IMR-90 (cell line): ENCODE measurements around the gene GSG1L. TPM values are rescaled to one million over a fixed set of nuclear protein-coding genes. Genes with fewer than 3 reads are reported as not detected.

Experiments used
- ATAC-seq: fragments of 200-7000 bp; cut with Tn5 transposase; 2 replicates; pipeline ENCODE4 v1.9.1; 2020; ENCODE audit warnings: low read depth, mild to moderate bottlenecking, moderate library complexity
- BruUV-seq: library from RNA; stranded (reverse); fragments of 400-500 nt; replicated peaks from 2 replicates; lab custom pipeline; 2021; lab: Mats Ljungman, UMichigan
- CTCF ChIA-PET: fragments of 300-600 bp; formaldehyde crosslinking; extraction: SDS; loops from one replicate; lab custom pipeline; 2021; ENCODE audit warnings: antibody characterized with exemption; lab: Yijun Ruan, JAX
- POLR2A ChIA-PET: fragments of 300-600 bp; sonication (Branson Sonifier 250); formaldehyde crosslinking; loops from one replicate; lab custom pipeline; 2022; ENCODE audit warnings: antibody characterized with exemption; ENCODE audit not compliant: unreplicated experiment; lab: Charles Lee
- DNase-seq: peaks from one replicate; pipeline ENCODE4 v3.0.0; 2013
- H2AFZ ChIP-seq: replicated peaks from 2 replicates; pipeline ENCODE3; 2013; ENCODE audit warnings: low read length, mild to moderate bottlenecking; ENCODE audit not compliant: poor library complexity
- H2AK5ac ChIP-seq: 2 replicates; pipeline ENCODE4 v1.6.1; 2013; ENCODE audit warnings: low read depth, low read length, inconsistent platforms
- H2AK9ac ChIP-seq: replicated peaks from 2 replicates; pipeline ENCODE3; 2013; ENCODE audit warnings: mild to moderate bottlenecking, low read depth, low read length, moderate library complexity; ENCODE audit not compliant: poor library complexity
- H2BK120ac ChIP-seq: 2 replicates; pipeline ENCODE4 v1.6.1; 2013; ENCODE audit warnings: low read depth, low read length, inconsistent platforms
- H2BK15ac ChIP-seq: 3 replicates; pipeline ENCODE4 v1.6.1; 2013; ENCODE audit warnings: low read depth, low read length, inconsistent platforms
- H2BK20ac ChIP-seq: 2 replicates; pipeline ENCODE4 v1.6.1; 2013; ENCODE audit warnings: low read depth, mild to moderate bottlenecking, inconsistent platforms, low read length, moderate library complexity
- H2BK5ac ChIP-seq: 2 replicates; pipeline ENCODE4 v1.6.1; 2013; ENCODE audit warnings: mild to moderate bottlenecking, low read depth, low read length, inconsistent platforms; ENCODE audit not compliant: poor library complexity, severe bottlenecking
- H3K14ac ChIP-seq: replicated peaks from 2 replicates; pipeline ENCODE4 v1.6.1; 2013; ENCODE audit warnings: low read depth, low read length, inconsistent platforms
- H3K18ac ChIP-seq: 2 replicates; pipeline ENCODE4 v1.6.1; 2013; ENCODE audit warnings: low read depth, low read length, control low read depth
- H3K23ac ChIP-seq: 2 replicates; pipeline ENCODE4 v1.6.1; 2013; ENCODE audit warnings: low read depth, low read length, inconsistent platforms
- H3K27ac ChIP-seq: 2 replicates; pipeline ENCODE4 v1.5.1; 2013; ENCODE audit warnings: mild to moderate bottlenecking, control low read depth, low read length; ENCODE audit not compliant: insufficient read depth
- H3K27me3 ChIP-seq: 2 replicates; pipeline ENCODE4 v1.6.1; 2013; ENCODE audit warnings: low read length; ENCODE audit not compliant: control insufficient read depth, insufficient read depth
- H3K36me3 ChIP-seq: 2 replicates; pipeline ENCODE4 v1.6.1; 2013; ENCODE audit warnings: low read length, mixed read lengths; ENCODE audit not compliant: control insufficient read depth, insufficient read depth
- H3K4ac ChIP-seq: 2 replicates; pipeline ENCODE4 v1.6.1; 2013; ENCODE audit warnings: low read depth, low read length, inconsistent platforms
- H3K4me1 ChIP-seq: 2 replicates; pipeline ENCODE4 v1.6.1; 2013; ENCODE audit warnings: low read length, mixed read lengths; ENCODE audit not compliant: control insufficient read depth, insufficient read depth
- H3K4me2 ChIP-seq: 2 replicates; pipeline ENCODE4 v1.6.1; 2013; ENCODE audit warnings: low read depth, mild to moderate bottlenecking, control low read depth, low read length, moderate library complexity
- H3K4me3 ChIP-seq: 2 replicates; pipeline ENCODE4 v1.5.1; 2013; ENCODE audit warnings: low read depth, mild to moderate bottlenecking, control low read depth, low read length, moderate library complexity; ENCODE audit not compliant: insufficient read depth
- H3K56ac ChIP-seq: 2 replicates; pipeline ENCODE4 v1.6.1; 2013; ENCODE audit warnings: low read length, inconsistent platforms; ENCODE audit not compliant: insufficient read depth; ENCODE audit errors: extremely low read depth
- H3K79me1 ChIP-seq, 2 experiments: 2 replicates each; pipeline ENCODE4 v1.6.1; 2013; ENCODE audit warnings: low read length in 2 of 2, inconsistent platforms in 1 of 2, low read depth in 1 of 2
- H3K9ac ChIP-seq: 2 replicates; pipeline ENCODE4 v1.6.1; 2013; ENCODE audit warnings: low read depth, low read length, control low read depth
- H3K9me1 ChIP-seq: 2 replicates; pipeline ENCODE4 v1.6.1; 2013; ENCODE audit warnings: low read length, inconsistent platforms; ENCODE audit not compliant: insufficient read depth
- H3K9me3 ChIP-seq: 2 replicates; pipeline ENCODE4 v1.6.1; 2013; ENCODE audit warnings: low read length; ENCODE audit not compliant: control insufficient read depth, insufficient read depth
- H4K20me1 ChIP-seq: 2 replicates; pipeline ENCODE4 v1.6.1; 2013; ENCODE audit warnings: low read length, inconsistent platforms; ENCODE audit not compliant: insufficient read depth
- H4K5ac ChIP-seq: 2 replicates; pipeline ENCODE4 v1.6.1; 2013; ENCODE audit warnings: mild to moderate bottlenecking, low read depth, low read length, control low read depth
- H4K8ac ChIP-seq, 2 experiments: 2 replicates each; pipeline ENCODE4 v1.6.1; 2013; ENCODE audit warnings: low read depth in 2 of 2, low read length in 2 of 2, control low read depth in 1 of 2, inconsistent platforms in 1 of 2
- H4K91ac ChIP-seq: 2 replicates; pipeline ENCODE4 v1.6.1; 2013; ENCODE audit warnings: low read depth, low read length, inconsistent platforms; ENCODE audit not compliant: insufficient read depth
- POLR2A ChIP-seq: IDR thresholded peaks from 2 replicates; pipeline ENCODE4 v1.6.1; 2012; ENCODE audit warnings: mild to moderate bottlenecking, low read depth, low read length
- RAD21 ChIP-seq: IDR thresholded peaks from 2 replicates; pipeline ENCODE4 v1.6.1; 2012; ENCODE audit warnings: low read length, improper control_type of control experiment
- RFX5 ChIP-seq: IDR thresholded peaks from 2 replicates; pipeline ENCODE4 v1.8.0; 2012; ENCODE audit warnings: low read depth, mild to moderate bottlenecking, low read length, moderate library complexity
- WGBS, 2 experiments: methylation state at CpG; one replicate each; pipeline versions ENCODE4 v1.1.5 to v1.1.7; 2013; ENCODE audit warnings: missing lambda C conversion rate in 2 of 2; ENCODE audit not compliant: insufficient read length in 1 of 2; ENCODE audit errors: extremely low coverage in 2 of 2; 5-methylcytosine and 5-hydroxymethylcytosine counted together
- dilution Hi-C: fragments of 300-500 bp; cut with HindIII; formaldehyde crosslinking; loops from one replicate; pipeline ENCODE4 v1.14.3; 2018; ENCODE audit warnings: low sequenced_read_pairs; ENCODE audit not compliant: unreplicated experiment
- in situ Hi-C: fragments of 300-500 bp; cut with MboI; formaldehyde crosslinking; loops from 3 replicates; pipeline ENCODE4 v1.14.3; 2019; ENCODE audit warnings: low sequenced_read_pairs, inconsistent platforms, mixed read lengths
- intact Hi-C: fragments of 100-400 bp; cut with micrococcal nuclease; formaldehyde crosslinking; loops from 2 replicates; pipeline ENCODE4 v1.10.0; 2022
- polyA plus RNA-seq, 3 experiments: library from polyadenylated mRNA; depleted of rRNA; stranded (reverse); fragments of >200 nt; gene quantifications; 2 replicates each; pipeline ENCODE4 v1.2.3, GENCODE V29; 2012; ENCODE audit warnings: low replicate concordance in 1 of 3
- total RNA-seq: library from RNA; depleted of rRNA; stranded (reverse); fragments of >200 nt; gene quantifications from 2 replicates; pipeline ENCODE4 v1.2.3, GENCODE V29; 2012
- TF ChIP-seq, protein P1 (sequence below): fragments of 150-350 bp; IDR thresholded peaks from 2 replicates; pipeline ENCODE4 v1.6.1; 2017; ENCODE audit warnings: mild to moderate bottlenecking, antibody characterized with exemption, low read length, low read depth

The GSG1L gene
- total and polyA plus RNA-seq, 2 of the 4 experiments (the other 2 are of a cell fraction): not detected

DNA sequence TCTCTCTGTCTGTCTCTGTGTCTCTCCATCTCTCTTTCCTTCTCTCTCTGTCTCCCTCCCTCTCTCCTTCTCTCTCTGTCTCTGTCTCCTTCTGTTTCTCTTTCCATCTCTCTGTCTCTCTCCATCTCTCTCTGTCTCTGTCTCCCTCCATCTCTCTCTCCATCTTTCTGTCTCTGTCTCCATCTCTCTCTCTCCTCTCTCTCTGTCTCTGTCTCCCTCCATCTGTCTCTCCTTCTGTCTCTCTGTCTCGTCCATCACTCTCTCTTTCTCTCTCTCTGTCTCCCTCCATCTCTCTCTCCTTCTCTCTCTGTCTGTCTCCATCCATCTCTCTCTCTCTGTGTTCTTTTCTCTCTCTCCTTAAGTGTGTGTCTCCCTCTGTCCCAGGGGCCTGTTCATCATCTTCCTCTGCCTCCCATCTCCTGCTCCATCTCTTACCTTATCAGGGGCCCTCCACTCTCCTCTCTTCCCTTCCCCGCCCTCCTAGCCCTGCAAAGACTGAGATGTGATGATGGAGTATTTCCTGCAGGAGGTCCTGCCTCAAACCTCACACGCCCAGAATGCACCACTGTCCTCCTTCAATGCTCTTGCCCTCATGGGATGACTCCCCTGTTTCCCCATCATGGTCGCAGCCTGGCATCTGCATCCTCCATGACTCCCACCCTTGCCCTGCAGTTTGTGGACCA, 193.3 kb downstream of the GSG1L start:
- Histone ChIP-seq H3K79me1 (no peaks in the 10 kb centered on the region), H2AK5ac (no peak overlapping the region), H2AFZ (peak overlapping the region; percentile 51), H4K20me1 (no peaks in the 10 kb centered on the region), H3K56ac (no peak overlapping the region), H3K14ac (no peak overlapping the region), H3K9me1 (no peaks in the 10 kb centered on the region), H3K4me2 (no peak overlapping the region), H2BK120ac (no peak overlapping the region), H3K27me3 (no peaks in the 10 kb centered on the region), H3K36me3 (no peaks in the 10 kb centered on the region), H2BK15ac (no peak overlapping the region), H2BK5ac (no peak overlapping the region), H4K8ac (no peak overlapping the region), H3K18ac (no peak overlapping the region), H4K5ac (no peak overlapping the region), H3K9me3 (peaks cover 9% of the 10 kb centered on the region), H3K4me1 (no peaks in the 10 kb centered on the region), H3K4me3 (no peak overlapping the region), H3K23ac (no peak overlapping the region), H3K4ac (no peak overlapping the region), H2BK20ac (no peak overlapping the region), H2AK9ac (no peak overlapping the region), H3K9ac (no peak overlapping the region), H3K27ac (no peak overlapping the region), H4K91ac (no peak overlapping the region)
- CTCF ChIA-PET: no interaction called here
- ATAC-seq (no peak), DNase-seq (no peak)
- POLR2A ChIA-PET: no interaction called here
- in situ Hi-C loops: no loop called here
- no TSS peak for BruUV-seq
- dilution Hi-C loops: no loop called here
- TF ChIP-seq RAD21 (no peak), POLR2A (no peak), RFX5 (no peak)
- TF ChIP-seq, protein P1, sequence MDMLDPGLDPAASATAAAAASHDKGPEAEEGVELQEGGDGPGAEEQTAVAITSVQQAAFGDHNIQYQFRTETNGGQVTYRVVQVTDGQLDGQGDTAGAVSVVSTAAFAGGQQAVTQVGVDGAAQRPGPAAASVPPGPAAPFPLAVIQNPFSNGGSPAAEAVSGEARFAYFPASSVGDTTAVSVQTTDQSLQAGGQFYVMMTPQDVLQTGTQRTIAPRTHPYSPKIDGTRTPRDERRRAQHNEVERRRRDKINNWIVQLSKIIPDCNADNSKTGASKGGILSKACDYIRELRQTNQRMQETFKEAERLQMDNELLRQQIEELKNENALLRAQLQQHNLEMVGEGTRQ: no peak
- intact Hi-C loops: no loop called here
- 0% methylated on average over 1 of the region's 4 CpGs; no CpG with 5 or more reads in 1 of the 2 experiments for WGBS, 2 experiments
